Hepatic stellate cell (primary cell): ENCODE results near the gene ANKRD27.
"Not testable (repeated sequence)": the region's sequence is repeated elsewhere in the genome, so short reads cannot be mapped to it uniquely, and the experiment has no call there.

Experiments used
- DNase-seq: peaks from one replicate; pipeline ENCODE4 v3.0.0; 2011; ENCODE audit warnings: low spot score

Gene ANKRD27

DNA sequence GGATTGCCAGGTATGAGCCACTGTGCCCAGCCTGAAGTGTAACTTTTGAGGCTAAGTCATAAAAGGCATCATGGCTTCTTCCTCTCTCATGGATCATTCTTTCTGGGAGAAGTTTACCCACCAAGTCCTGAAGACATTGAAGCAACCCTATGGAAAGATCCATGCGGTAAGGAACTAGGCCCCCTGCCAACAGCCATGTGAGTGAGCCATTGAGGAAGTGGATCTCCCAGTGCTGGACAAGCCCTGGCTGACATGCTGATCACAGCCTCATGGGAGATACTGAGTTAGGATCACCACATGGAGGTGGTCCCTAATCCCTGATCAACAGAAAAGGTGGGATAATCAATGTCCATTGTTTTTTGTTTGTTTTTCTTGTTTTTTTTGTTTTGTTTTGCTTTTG is 13.3 kb upstream of the ANKRD27 start:
- DNase-seq, result no peak

GRCh38 chr19:32687681-32688080 is 12.7 kb upstream of the ANKRD27 start:
- DNase-seq, result no peak

GRCh38 chr19:32686847-32687475 is 12.0 kb upstream of the ANKRD27 start:
- DNase-seq, result no peak

DNA sequence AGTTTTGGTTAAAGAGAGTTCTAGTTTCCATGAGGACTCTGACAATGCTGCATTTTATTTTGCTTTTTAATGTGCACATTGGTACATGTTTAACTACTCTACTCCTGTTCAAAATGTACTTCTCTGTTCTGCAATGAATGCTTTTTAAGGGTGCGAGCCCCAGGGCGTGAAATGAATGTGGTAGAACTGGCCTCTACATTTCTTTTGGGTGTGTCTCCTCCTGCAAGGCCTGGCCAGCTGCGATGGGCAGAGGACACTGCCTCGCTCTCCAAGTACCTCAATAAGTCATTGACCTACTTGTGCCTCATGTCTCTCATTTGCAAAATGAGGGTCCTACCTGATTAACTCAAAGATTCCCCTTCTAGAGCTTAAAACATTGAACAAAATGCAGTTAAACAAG is 7.3 kb upstream of the ANKRD27 start:
- DNase-seq, result no peak

DNA sequence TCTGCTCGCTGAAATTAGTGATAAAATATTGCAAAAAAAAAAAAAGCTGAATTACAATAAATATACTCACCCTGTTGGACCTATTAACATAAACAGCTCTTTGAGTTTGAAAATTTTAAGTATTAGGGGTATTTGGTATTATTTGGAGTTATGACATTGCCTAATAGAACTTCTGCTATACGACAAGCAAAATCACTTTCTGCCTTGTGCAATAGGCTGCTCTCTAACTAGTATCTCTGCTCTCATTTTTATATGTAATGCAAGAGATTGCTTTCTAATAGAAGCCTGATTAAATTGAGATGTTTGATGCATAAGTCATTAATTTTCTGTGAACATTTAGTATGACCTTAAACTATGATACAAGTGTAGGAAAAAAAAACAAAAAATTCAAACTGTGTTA is 6.0 kb upstream of the ANKRD27 start:
- DNase-seq, result no peak

DNA sequence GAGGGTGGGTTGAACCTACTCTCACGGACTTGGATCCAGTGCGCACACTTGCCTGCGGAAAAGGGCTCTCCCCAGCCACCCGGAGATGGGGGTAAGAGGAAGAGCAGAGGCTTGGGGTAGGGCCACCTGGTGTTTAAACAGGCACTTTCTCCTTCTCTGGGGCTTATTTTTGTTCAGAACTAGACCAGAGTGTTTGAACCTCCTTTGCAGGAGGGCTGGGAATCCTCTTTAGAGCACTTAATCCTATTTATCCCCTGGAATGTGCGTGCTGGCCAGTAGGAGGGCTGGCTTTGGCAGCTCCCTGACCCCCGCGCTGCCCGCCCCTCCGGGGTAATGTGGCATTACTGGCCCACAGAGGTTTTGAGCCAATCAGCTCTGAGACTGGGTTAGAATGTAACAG is 2.7 kb upstream of the ANKRD27 start:
- no peak for DNase-seq

- no peak for DNase-seq
Measured at GRCh38 chr19:32676895-32677359, 1.9 kb upstream of the ANKRD27 start.

DNA sequence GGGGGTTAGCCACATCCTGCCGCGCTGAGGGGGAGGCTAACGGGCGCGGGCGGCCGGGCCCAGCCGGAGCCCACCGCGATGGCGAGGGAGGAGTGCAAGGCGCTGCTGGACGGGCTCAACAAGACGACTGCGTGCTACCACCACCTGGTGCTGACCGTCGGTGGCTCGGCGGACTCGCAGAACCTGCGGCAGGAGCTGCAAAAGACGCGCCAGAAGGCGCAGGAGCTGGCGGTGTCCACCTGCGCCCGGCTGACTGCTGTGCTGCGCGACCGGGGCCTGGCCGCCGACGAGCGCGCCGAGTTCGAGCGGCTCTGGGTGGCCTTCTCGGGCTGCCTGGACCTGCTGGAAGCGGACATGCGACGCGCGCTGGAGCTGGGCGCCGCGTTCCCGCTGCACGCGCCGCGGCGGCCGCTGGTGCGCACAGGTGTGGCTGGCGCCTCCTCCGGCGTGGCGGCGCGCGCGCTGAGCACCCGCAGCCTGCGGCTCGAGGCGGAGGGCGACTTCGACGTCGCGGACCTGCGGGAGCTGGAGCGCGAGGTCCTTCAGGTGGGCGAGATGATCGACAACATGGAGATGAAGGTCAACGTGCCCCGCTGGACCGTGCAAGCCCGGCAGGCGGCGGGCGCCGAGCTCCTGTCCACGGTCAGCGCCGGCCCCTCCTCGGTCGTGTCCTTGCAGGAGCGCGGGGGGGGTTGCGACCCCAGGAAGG is 1.4 kb upstream of the ANKRD27 start:
- no peak for DNase-seq

DNA sequence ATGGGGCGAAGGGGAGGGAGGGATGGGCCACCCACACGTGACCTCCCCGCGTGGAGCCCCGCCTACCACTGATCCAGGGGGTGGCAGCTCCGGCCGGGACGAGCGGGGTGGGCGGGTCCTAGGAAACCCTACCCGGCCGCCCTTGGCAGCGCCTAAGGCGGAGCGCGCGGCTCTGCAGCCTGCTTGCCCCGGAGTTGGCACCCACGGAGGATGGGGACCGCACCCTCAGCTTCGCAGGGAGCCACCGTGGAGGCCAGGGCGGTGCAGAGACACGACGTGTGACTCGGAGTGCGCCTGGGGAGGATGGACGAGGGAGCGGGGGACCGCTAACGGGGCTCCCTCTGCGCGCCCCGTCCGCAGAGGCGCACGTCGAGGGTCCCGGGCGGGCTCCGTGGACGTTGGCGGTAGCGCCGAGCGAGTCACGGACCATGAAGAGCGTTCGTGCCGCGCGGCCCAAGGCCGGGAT is 773 bp upstream of the ANKRD27 start, which contains the start of gene RGS9BP:
RGS9BP (plus strand) TSS at position 129 of the 466 bp plus-strand sequence. CDS start 416 bp downstream, outside the sequence.
- peak; percentile 84 for DNase-seq

- no peak for DNase-seq
Measured at GRCh38 chr19:32674153-32674930, 638 bp downstream of the ANKRD27 start.

GRCh38 chr19:32673573-32673972 is 1.4 kb downstream of the ANKRD27 start:
- DNase-seq, result no peak

GRCh38 chr19:32672841-32673240 is 2.1 kb downstream of the ANKRD27 start:
- no peak for DNase-seq

DNA sequence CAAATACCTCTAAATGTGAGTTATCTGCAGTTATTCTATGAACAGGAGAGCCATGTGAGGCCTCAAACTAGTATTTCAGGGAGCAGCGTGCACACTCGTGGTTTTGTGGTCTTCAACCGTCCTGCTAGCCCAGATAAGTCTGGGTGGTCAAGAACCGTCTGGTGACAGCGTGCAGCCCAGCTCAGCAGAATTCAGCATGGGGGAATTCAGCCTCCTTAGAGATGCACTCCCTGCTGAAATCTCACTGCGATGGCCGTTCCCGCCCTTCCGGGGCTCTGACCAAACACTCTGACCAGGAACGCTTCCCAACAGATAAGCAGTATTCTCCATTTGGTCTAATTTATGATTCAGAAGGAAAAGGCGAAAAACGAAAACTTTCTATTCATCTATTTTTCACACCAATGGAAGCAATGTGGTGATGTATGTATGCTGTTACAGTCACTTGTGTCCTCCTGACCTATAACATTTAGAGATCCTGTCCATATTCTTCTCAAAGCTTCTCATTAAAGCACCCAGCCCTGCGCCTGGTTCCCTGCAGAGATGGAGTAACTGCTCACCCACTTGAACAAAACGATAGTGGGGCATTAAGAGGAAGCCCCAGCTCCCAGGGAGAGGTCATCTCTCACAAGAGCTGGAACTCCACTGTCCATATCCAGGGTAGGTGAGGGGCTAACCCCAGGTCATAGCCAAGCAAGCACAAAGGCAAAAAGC is 2.9 kb downstream of the ANKRD27 start:
- no peak for DNase-seq

DNA sequence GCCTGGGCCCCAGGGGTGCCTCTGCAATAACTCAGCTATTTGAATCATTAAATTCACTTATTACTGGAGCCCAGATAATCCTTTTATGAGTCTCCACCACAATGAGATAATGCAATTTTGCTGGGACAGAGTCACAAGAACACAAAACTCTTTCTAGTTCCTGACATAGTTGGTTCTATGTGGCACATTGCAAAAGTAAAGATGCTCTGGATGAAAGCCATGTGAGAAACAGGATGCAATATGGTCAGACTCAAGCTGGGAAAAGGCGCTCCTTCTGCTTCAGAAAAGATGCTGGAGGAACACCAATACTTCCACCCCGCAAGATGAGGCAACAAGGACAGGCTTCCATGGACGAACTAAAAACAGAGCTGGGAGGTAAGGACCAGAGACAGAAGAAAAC is 5.7 kb downstream of the ANKRD27 start:
- no peak for DNase-seq

DNA sequence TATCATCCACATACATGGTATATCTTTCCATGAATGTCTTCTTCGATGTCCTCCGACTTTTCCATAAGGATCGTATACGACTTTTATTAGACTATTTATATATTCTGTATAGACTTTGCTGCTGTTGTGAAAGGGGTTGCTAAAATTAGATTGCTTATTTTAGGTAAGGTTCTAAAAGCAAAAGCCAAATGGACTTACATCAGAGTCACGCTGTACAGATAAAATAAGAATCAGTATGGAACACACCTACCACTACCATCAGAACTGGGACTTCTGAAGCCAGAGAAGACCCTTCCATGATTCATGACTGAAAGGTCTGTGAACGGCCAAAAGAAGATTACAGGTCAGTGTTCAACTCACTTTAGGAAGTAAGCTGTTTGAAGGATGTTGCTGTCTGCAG is 8.9 kb downstream of the ANKRD27 start:
- DNase-seq, result no peak

GRCh38 chr19:32662186-32662585 is 12.8 kb downstream of the ANKRD27 start:
- no peak for DNase-seq

DNA sequence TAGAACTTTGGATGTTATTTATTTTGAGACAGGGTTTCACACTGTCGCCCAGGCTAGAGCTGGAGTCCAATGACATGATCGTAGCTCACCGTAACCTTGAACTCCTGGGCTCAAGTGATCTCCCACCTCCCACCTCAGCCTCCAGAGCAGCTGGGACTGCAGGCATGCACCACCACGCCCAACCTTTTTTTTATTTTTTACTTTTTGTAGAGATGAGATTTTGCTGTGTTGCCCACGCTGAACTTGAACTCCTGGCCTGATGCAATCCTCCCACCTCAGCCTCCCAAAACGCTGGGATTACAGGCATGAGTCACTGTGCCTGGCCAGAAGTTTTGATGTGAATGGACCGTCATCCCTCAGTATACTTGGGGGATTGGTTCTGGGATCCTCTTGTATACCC is 13.7 kb downstream of the ANKRD27 start:
- DNase-seq, result no peak

GRCh38 chr19:32658527-32658926 is 16.5 kb downstream of the ANKRD27 start:
- no peak for DNase-seq

DNA sequence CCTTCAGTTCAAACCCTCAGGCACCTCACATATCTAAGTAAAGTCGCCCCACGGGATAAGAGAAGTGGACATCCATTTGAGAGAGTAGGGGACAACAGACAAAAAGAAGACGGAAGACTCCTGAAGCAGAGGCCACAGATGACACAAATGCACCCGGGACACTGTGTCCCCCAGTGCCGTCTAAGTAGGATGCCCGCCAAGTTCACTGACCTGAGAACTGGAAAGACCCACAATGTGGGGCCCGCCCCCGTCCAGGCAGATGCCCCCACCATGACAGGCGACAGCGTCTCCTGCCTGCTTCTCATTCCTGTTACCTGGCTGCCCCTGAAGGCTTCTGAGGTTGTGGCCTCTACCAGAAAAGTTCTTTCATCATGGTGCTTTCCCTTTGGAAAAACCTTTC is 16.9 kb downstream of the ANKRD27 start:
- no peak for DNase-seq

DNA sequence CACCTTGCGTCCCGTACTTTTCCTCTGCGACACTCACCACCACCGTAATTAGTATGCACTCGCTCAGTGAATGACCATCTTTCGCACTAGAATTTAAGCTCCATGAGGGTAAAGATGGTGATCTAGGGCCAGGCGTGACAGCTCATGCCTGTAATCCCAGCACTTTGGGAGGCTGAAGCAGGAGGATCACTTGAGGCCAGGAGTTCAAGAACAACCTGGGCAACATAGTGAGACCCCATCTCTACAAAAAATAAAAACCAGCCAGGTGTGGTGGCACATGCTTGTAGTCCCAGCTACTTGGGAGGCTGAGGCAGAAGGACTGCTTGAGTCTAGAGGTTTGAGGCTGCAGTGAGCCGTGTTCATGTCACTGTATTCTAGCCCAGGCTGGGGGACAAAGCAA is 18.6 kb downstream of the ANKRD27 start:
- not testable (repeated sequence) for DNase-seq

DNA sequence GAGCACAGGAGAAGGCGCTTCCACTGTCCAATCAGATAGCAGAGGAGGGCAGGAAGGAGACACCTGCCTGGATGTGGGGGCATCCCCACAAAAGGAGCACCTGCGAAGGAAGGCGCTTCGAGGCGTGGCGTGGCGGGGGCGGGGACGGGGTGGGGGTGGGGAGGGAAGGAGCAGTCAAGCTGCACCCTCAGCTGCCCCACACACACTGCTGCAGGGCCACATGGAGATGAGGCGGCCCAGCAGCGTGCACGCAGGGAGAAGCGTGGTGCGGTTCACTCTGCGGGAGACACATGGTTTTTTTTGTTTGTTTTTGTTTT is 21.4 kb downstream of the ANKRD27 start:
- no peak for DNase-seq

DNA sequence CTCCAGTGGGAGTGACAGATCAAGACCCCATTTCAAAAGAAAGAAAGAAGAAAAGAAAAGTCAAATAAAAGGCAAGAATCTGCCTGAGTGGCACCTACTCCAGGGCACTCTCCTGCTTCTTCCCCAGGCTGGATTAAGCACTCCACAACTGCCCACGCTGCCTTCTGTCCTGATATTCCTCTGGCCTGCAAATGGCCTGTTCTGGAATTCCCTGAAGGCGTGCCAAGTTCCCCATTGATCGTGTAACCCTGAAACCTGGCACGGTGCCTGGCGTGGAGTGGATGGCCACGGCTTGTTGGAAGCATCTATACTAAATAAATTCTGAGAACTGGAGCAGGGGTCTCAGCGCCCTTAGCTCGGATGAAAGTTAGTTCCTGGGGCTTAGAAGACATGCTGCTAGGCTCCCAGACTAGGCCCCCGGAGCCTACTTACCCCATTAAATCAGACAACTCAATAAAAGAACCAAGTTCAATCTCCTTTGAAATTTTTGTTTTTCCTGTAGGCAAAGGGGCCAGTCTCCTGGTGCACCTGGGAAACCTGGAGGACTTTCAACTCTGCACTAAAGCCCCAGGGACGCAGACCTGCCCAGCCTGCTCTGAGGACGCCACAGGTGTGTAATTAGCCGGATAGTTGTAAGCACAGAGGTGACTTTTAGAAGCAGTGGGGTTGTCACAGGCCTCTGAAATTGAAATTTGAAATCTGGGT is 21.9 kb downstream of the ANKRD27 start:
- DNase-seq, result peak; percentile 33
